ENCODE data around the gene EFCAB6.

- TF ChIP-seq CTCF (IDR thresholded peaks at IDR 0.05; ENCODE audit: low read length) (no peak), EZH2 (IDR thresholded peaks at IDR 0.05; ENCODE audit: borderline replicate concordance, low read length) (no peak)
Measured at GRCh38 chr22:43826142-43827002, 14.3 kb upstream of the EFCAB6 start.
